ENCODE results near the gene CTDSP2.
"Not testable (repeated sequence)": the region's sequence is repeated elsewhere in the genome, so short reads cannot be mapped to it uniquely, and the experiment has no call there.

CTDSP2 gene

GRCh38 chr12:57859121-57859520 is 12.6 kb upstream of the CTDSP2 start:
- Histone ChIP-seq H3K79me2 (ENCODE audit: insufficient read depth, low read length) (no peaks in the 10 kb centered on the region), H3K36me3 (ENCODE audit: low read length) (no peaks in the 10 kb centered on the region), H3K9me3 (ENCODE audit: insufficient read depth, low read length) (no peaks in the 10 kb centered on the region), H3K9ac (ENCODE audit: low read length) (no peak overlapping the region), H3K4me2 (ENCODE audit: low read depth, low read length, poor library complexity, severe bottlenecking) (no peak overlapping the region), H3K9me2 (replicated peaks; ENCODE audit: insufficient read depth, low read length) (no peaks in the 10 kb centered on the region), H3K27me3 (ENCODE audit: low read length) (no peaks in the 10 kb centered on the region), H3F3A (ENCODE audit: insufficient read depth) (no peaks in the 10 kb centered on the region), H4K20me1 (ENCODE audit: low read depth, low read length) (no peaks in the 10 kb centered on the region), H2AFZ (ENCODE audit: low read depth, low read length, severe bottlenecking) (no peak overlapping the region), H3K4me3 (ENCODE audit: insufficient read depth, low read length, poor library complexity, severe bottlenecking) (no peak overlapping the region), H3K27ac (ENCODE audit: low read depth, low read length) (no peak overlapping the region)
- TF ChIP-seq EZH2phosphoT487 (conservative IDR thresholded peaks at IDR 0.05; ENCODE audit: low read length), result no peak
- TF ChIP-seq, protein P1, sequence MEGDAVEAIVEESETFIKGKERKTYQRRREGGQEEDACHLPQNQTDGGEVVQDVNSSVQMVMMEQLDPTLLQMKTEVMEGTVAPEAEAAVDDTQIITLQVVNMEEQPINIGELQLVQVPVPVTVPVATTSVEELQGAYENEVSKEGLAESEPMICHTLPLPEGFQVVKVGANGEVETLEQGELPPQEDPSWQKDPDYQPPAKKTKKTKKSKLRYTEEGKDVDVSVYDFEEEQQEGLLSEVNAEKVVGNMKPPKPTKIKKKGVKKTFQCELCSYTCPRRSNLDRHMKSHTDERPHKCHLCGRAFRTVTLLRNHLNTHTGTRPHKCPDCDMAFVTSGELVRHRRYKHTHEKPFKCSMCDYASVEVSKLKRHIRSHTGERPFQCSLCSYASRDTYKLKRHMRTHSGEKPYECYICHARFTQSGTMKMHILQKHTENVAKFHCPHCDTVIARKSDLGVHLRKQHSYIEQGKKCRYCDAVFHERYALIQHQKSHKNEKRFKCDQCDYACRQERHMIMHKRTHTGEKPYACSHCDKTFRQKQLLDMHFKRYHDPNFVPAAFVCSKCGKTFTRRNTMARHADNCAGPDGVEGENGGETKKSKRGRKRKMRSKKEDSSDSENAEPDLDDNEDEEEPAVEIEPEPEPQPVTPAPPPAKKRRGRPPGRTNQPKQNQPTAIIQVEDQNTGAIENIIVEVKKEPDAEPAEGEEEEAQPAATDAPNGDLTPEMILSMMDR (IDR thresholded peaks at IDR 0.05; ENCODE audit: insufficient read depth, low read length, poor library complexity, severe bottlenecking), result no peak

GRCh38 chr12:57858123-57858522 is 11.6 kb upstream of the CTDSP2 start:
- H3K27ac ChIP-seq (ENCODE audit: low read depth, low read length), result not testable (repeated sequence)

GRCh38 chr12:57854965-57855364 is 8.4 kb upstream of the CTDSP2 start:
- Histone ChIP-seq H3K27ac (ENCODE audit: low read depth, low read length) (no peak overlapping the region), H3K4me3 (ENCODE audit: insufficient read depth, low read length, poor library complexity, severe bottlenecking) (no peak overlapping the region), H3K9me2 (replicated peaks; ENCODE audit: insufficient read depth, low read length) (no peaks in the 10 kb centered on the region), H4K20me1 (ENCODE audit: low read depth, low read length) (no peaks in the 10 kb centered on the region), H2AFZ (ENCODE audit: low read depth, low read length, severe bottlenecking) (no peak overlapping the region), H3K9me3 (ENCODE audit: insufficient read depth, low read length) (no peaks in the 10 kb centered on the region), H3K9ac (ENCODE audit: low read length) (no peak overlapping the region), H3F3A (ENCODE audit: insufficient read depth) (no peaks in the 10 kb centered on the region), H3K79me2 (ENCODE audit: insufficient read depth, low read length) (no peaks in the 10 kb centered on the region), H3K27me3 (ENCODE audit: low read length) (no peaks in the 10 kb centered on the region), H3K36me3 (ENCODE audit: low read length) (no peaks in the 10 kb centered on the region), H3K4me2 (ENCODE audit: low read depth, low read length, poor library complexity, severe bottlenecking) (no peak overlapping the region)
- no peak for TF ChIP-seq EZH2phosphoT487 (conservative IDR thresholded peaks at IDR 0.05; ENCODE audit: low read length)
- TF ChIP-seq, protein P1 (IDR thresholded peaks at IDR 0.05; ENCODE audit: insufficient read depth, low read length, poor library complexity, severe bottlenecking), result no peak

More at GRCh38 chr12:57858123-57858522, 11.6 kb upstream of the CTDSP2 start:
- not testable (repeated sequence) for H3K9me3 ChIP-seq (ENCODE audit: insufficient read depth, low read length); H3K36me3 ChIP-seq (ENCODE audit: low read length); H3K27me3 ChIP-seq (ENCODE audit: low read length); H4K20me1 ChIP-seq (ENCODE audit: low read depth, low read length); H3K4me2 ChIP-seq (ENCODE audit: low read depth, low read length, poor library complexity, severe bottlenecking); H3K9me2 ChIP-seq (replicated peaks; ENCODE audit: insufficient read depth, low read length); H3K79me2 ChIP-seq (ENCODE audit: insufficient read depth, low read length); H3K4me3 ChIP-seq (ENCODE audit: insufficient read depth, low read length, poor library complexity, severe bottlenecking); H2AFZ ChIP-seq (ENCODE audit: low read depth, low read length, severe bottlenecking); H3K9ac ChIP-seq (ENCODE audit: low read length); H3F3A ChIP-seq (ENCODE audit: insufficient read depth)

- H3K9me2 ChIP-seq (replicated peaks; ENCODE audit: insufficient read depth, low read length), result no peaks in the 10 kb centered on the region
- H3K4me3 ChIP-seq (ENCODE audit: insufficient read depth, low read length, poor library complexity, severe bottlenecking), result no peak overlapping the region
- H3K27me3 ChIP-seq (ENCODE audit: low read length), result no peaks in the 10 kb centered on the region
- H2AFZ ChIP-seq (ENCODE audit: low read depth, low read length, severe bottlenecking), result no peak overlapping the region
- H3K9ac ChIP-seq (ENCODE audit: low read length), result no peak overlapping the region
- no peaks in the 10 kb centered on the region for H3K36me3 ChIP-seq (ENCODE audit: low read length)
- no peak for TF ChIP-seq EZH2phosphoT487 (conservative IDR thresholded peaks at IDR 0.05; ENCODE audit: low read length)
- TF ChIP-seq, protein P1 (IDR thresholded peaks at IDR 0.05; ENCODE audit: insufficient read depth, low read length, poor library complexity, severe bottlenecking), result no peak
- no peaks in the 10 kb centered on the region for H4K20me1 ChIP-seq (ENCODE audit: low read depth, low read length)
- no peaks in the 10 kb centered on the region for H3F3A ChIP-seq (ENCODE audit: insufficient read depth)
- H3K79me2 ChIP-seq (ENCODE audit: insufficient read depth, low read length), result no peaks in the 10 kb centered on the region
- H3K27ac ChIP-seq (ENCODE audit: low read depth, low read length), result no peak overlapping the region
- H3K4me2 ChIP-seq (ENCODE audit: low read depth, low read length, poor library complexity, severe bottlenecking), result no peak overlapping the region
- no peaks in the 10 kb centered on the region for H3K9me3 ChIP-seq (ENCODE audit: insufficient read depth, low read length)
Measured at GRCh38 chr12:57853864-57854556, 7.5 kb upstream of the CTDSP2 start.

All from SU-DHL-6 (cell line).